Lower leg skin (tissue), 3 donors: ENCODE results near the gene EVI5.

ENCODE experiments used
- CTCF ChIP-seq, 3 donors: fragments of 450-650 bp; IDR thresholded peaks; one replicate each; pipeline ENCODE4 v1.5.1; 2016; ENCODE audit warnings: antibody characterized with exemption in 3 of 3, mild to moderate bottlenecking in 3 of 3, moderate library complexity in 2 of 3
- POLR2A ChIP-seq, 2 donors: fragments of 450-650 bp; IDR thresholded peaks; one replicate each; pipeline ENCODE4 v1.6.1; 2016 to 2017; ENCODE audit warnings: antibody characterized with exemption in 2 of 2, mild to moderate bottlenecking in 1 of 2, moderate library complexity in 1 of 2

GRCh38 chr1:92784021-92784638 lies 778 bp downstream of the EVI5 start:
- TF ChIP-seq POLR2A (IDR thresholded peaks at IDR 0.05) (no peak), CTCF (IDR thresholded peaks at IDR 0.05) (no peak)
